Stomach (tissue), 9 donors: ENCODE measurements around the gene NADK. TPM values are rescaled to one million over a fixed set of nuclear protein-coding genes. Genes with fewer than 3 reads are reported as not detected.
"Not testable (repeated sequence)": the region's sequence is repeated elsewhere in the genome, so short reads cannot be mapped to it uniquely, and the experiment has no call there.

ENCODE experiments used
- DNase-seq, 2 donors: peaks; one replicate each; pipeline versions ENCODE4 v3.0.0 to v3.0.0-alpha.2; 2013 to 2019
- H3K27ac ChIP-seq, 5 donors: fragments of 200-600 bp in 4 of 5; sonication (generic) in 4 of 5; one replicate each; pipeline ENCODE4 v1.5.1; 2013 to 2019; ENCODE audit warnings: mild to moderate bottlenecking in 1 of 5, moderate library complexity in 1 of 5
- H3K27me3 ChIP-seq, 3 donors: fragments of 200-600 bp; sonication (generic); one replicate each; pipeline ENCODE4 v1.5.1; 2017 to 2019; ENCODE audit warnings: mixed run types in 1 of 3
- H3K36me3 ChIP-seq, 4 donors: fragments of 200-600 bp; sonication (generic); 1 replicate in 3 of 4; 2 replicates in 1 of 4; pipeline ENCODE4 v1.5.1; 2016 to 2019
- H3K4me1 ChIP-seq, 4 donors: fragments of 200-600 bp; sonication (generic); one replicate each; pipeline ENCODE4 v1.5.1; 2016 to 2019
- H3K4me3 ChIP-seq, 4 donors: fragments of 200-600 bp; sonication (generic) in 3 of 4; one replicate each; pipeline ENCODE4 v1.5.1; 2016 to 2019; ENCODE audit warnings: mild to moderate bottlenecking in 1 of 4
- H3K9me3 ChIP-seq, 4 donors: fragments of 200-600 bp; sonication (generic); one replicate each; pipeline ENCODE4 v1.5.1; 2016 to 2019
- EP300 ChIP-seq: sonication (generic); formaldehyde crosslinking; IDR thresholded peaks from one replicate; pipeline ENCODE4 v1.6.1; 2017; ENCODE audit warnings: antibody characterized with exemption
- POLR2A ChIP-seq, 4 donors: fragments of 450-650 bp; IDR thresholded peaks; one replicate each; pipeline ENCODE4 v1.6.1; 2016; ENCODE audit warnings: antibody characterized with exemption in 4 of 4, control low read depth in 2 of 4, mild to moderate bottlenecking in 1 of 4, moderate library complexity in 1 of 4
- POLR2AphosphoS5 ChIP-seq, 3 donors: sonication (generic); formaldehyde crosslinking; IDR thresholded peaks; one replicate each; pipeline ENCODE4 v1.6.1; 2016; ENCODE audit warnings: antibody characterized with exemption in 3 of 3
- WGBS, 5 donors: extraction: QIAGEN DNeasy Blood & Tissue Kit in 3 of 5; methylation state at CpG; one replicate each; pipeline versions ENCODE4 v1.1.5 to v1.1.7; 2013 to 2018; 5-methylcytosine and 5-hydroxymethylcytosine counted together
- intact Hi-C: fragments of 100-400 bp; cut with DNase I; formaldehyde crosslinking; loops from one replicate; pipeline ENCODE4 v1.15.1; 2023; ENCODE audit warnings: low total_unique reads
- polyA plus RNA-seq, 3 donors: library from polyadenylated mRNA; stranded (reverse); fragments of 200-250 nt; gene quantifications; one replicate each; pipeline ENCODE4 v1.2.3, GENCODE V29; 2013
- total RNA-seq, 5 donors: library from RNA; depleted of rRNA; stranded (reverse); fragments of >200 nt; gene quantifications; one replicate each; pipeline versions ENCODE4 v1.1.0 to v1.2.3, GENCODE V29; 2014 to 2016
- TF ChIP-seq, protein P1 (sequence below), 7 experiments: fragments of 450-650 bp in 4 of 7; fragments of 200-600 bp in 3 of 7; sonication (generic) in 3 of 7; IDR thresholded peaks; one replicate each; pipeline ENCODE4 v1.5.1; 2016 to 2019; ENCODE audit warnings: antibody characterized with exemption in 7 of 7, control low read depth in 2 of 7, mild to moderate bottlenecking in 1 of 7
- donor health status: healthy with polysubstance abuse.
- donor health status: Bipolar disorder and iron deficiency.
- donor health status: healthy.

The NADK gene
- total and polyA plus RNA-seq, 8 donors, result 38.6 to 202 (median 71.4) TPM

DNA sequence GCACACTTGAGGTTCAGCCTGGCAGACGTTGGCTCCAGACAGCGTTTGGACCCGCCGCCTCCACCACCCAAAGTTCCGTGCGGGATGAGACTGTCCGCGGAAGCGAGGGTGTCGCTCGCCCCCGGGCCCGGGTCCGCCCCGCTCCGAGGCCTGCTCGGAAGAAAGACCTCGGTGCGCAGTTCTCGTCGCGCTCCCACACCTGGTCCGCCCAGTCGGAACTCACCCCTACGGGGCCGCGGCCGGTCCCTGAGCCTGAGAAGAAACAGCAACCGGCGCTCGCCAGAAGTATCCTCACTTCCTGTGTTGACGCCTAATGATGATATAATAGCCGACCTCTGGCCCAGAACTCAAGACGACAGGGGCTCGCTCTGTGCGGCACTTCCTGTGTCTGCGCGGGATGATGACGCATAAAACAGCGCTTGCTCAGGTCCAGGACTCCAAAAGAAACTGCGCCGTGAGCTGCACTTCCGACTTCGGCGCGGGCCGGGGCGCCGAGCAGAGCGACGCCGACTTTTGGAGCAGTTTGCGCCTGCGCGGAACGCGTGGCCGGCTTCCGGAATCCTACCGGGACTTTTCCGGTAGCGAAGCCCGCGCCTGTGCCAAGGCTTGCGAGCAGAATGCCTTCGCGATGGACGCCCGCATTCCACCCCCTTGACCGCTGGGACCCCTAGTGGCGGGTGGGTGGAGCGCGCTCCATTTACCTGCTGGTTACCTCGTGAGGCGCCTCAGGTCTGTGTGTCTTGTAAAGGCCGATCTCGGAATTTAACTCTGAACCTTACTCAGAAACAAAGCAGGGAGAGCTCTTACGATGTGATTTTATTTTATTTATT is 54.0 kb downstream of the NADK start, which contains the start of gene CDK11A:
Gene CDK11A, minus strand, starts transcription at position 323 of the 830 bp plus-strand sequence. CDS start 1,539 bp downstream, outside the sequence.
- TF ChIP-seq POLR2A (IDR thresholded peaks at IDR 0.05) (peak in 1 of 4 donors; percentile 63), POLR2AphosphoS5 (IDR thresholded peaks at IDR 0.05) (peak; percentile 80 to 95 (median 87))
- TF ChIP-seq, protein P1, sequence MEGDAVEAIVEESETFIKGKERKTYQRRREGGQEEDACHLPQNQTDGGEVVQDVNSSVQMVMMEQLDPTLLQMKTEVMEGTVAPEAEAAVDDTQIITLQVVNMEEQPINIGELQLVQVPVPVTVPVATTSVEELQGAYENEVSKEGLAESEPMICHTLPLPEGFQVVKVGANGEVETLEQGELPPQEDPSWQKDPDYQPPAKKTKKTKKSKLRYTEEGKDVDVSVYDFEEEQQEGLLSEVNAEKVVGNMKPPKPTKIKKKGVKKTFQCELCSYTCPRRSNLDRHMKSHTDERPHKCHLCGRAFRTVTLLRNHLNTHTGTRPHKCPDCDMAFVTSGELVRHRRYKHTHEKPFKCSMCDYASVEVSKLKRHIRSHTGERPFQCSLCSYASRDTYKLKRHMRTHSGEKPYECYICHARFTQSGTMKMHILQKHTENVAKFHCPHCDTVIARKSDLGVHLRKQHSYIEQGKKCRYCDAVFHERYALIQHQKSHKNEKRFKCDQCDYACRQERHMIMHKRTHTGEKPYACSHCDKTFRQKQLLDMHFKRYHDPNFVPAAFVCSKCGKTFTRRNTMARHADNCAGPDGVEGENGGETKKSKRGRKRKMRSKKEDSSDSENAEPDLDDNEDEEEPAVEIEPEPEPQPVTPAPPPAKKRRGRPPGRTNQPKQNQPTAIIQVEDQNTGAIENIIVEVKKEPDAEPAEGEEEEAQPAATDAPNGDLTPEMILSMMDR (IDR thresholded peaks at IDR 0.05), result peak in 4 of 7 experiments; percentile 15 to 59 (median 38)
- Histone ChIP-seq H3K27ac (peak within 1 kb of the TSS; percentile 89 to 93 (median 91)), H3K4me1 (peaks cover 0 to 23% (median 4%) of the 10 kb centered on the region in 4 donors), H3K36me3 (peaks cover 11 to 23% (median 18%) of the 10 kb centered on the region in 4 donors), H3K4me3 (peak within 1 kb of the TSS; percentile 47 to 65 (median 60))
- 0 to 1% (median 0%) methylated on average over 6 to 59 of the region's 78 CpGs for WGBS, 5 donors
- intact Hi-C loops, H3K27me3 ChIP-seq, H3K9me3 ChIP-seq: not testable (repeated sequence)
- peak; percentile 97 to 100 for DNase-seq

DNA sequence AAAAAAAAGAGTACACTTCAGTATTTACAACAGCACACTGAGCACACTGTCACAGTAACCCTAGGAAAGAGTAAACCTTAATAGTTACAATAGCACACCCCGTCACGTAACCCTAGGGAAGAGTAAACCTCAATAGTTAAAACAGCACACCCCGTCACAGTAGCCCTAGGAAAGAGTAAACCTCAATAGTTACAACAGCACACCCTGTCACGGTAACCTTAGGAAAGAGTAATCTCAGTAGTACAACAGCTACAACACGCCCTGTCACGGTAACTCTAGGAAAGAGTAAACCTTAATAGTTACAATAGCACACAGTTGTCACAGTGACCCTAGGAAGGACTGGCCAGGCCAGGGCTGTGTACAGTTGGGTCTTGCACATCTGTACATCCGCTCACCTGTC is 57.1 kb downstream of the NADK start:
- WGBS, 5 donors, result 30 to 52% (median 46%) methylated on average over 7 of the region's 7 CpGs
- Histone ChIP-seq H3K4me3 (no peak overlapping the region), H3K4me1 (peaks cover 0 to 18% (median 3%) of the 10 kb centered on the region in 4 donors), H3K9me3 (no peaks in the 10 kb centered on the region), H3K27ac (peak overlapping the region in 3 of 5 donors; percentile 45 to 57 (median 49)), H3K27me3 (no peaks in the 10 kb centered on the region), H3K36me3 (peaks cover 18 to 46% (median 33%) of the 10 kb centered on the region in 4 donors)
- intact Hi-C loops, result no loop called here
- no peak for DNase-seq
- TF ChIP-seq, protein P1 (IDR thresholded peaks at IDR 0.05), result no peak
- TF ChIP-seq POLR2AphosphoS5 (IDR thresholded peaks at IDR 0.05) (no peak), EP300 (no peak), POLR2A (IDR thresholded peaks at IDR 0.05) (no peak)

DNA sequence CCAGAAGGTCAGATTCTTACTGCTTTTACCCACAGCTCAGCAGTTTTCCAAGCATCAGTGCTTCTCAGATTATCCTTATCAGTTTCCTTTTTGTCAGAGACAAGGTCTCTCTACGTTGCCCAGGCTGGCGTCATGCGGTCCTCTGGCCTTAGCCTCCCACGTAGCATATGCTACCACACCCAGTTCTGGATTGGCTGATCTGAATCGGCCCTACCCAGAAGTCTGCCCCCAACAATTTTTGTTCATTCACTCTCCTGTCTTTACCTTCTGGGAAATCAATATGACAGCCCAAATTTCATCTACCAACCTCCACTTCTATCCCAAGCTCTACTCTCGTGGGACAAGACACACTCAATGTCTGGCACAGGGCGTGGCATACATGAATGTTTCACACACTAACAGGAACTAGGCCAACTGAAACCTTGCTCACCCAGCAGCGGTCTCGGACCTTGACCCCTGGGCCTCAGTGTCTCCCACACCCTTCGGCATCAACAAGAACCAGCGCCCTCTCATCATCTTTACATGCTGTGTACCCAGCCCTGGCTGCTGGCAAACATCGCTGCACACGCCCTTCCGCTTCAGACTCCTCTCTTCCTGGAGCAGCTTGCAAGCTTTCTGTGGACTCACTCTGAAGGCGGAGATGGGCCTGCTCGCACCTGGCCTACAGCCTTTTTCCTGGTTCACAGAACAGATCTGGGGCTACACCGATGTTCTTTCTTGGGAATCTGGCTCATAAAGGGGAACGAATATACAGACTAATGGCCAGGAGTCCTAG is 63.0 kb downstream of the NADK start:
- H3K27ac ChIP-seq, H3K4me3 ChIP-seq, H3K27me3 ChIP-seq, H3K4me1 ChIP-seq, intact Hi-C loops, H3K9me3 ChIP-seq: not testable (repeated sequence)
- WGBS, 5 donors, result 78 to 91% (median 86%) methylated on average over 6 to 14 of the region's 18 CpGs
- H3K36me3 ChIP-seq, result peaks cover 8 to 41% (median 30%) of the 10 kb centered on the region in 4 donors
- peak in 1 of 2 donors; percentile 25 for DNase-seq

DNA sequence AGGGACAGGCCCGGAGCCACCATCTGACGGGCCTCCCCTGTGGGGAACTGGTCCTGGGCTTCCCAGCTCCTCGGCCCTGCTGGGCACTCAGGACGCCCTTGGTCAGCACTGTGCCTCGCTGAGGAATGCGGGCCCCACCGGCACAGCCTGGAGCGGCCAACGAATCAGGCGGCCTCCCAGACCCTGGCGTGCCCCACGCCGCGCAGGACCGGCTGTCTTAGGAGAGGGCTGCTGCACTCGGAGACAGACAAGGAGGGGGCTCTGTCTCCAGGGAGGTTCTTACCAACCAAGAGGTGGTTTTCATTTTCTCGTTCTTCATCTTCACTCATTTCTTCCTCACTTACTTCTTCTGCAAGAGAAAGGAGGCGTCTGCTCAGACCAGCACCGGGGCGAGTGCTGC is 70.4 kb downstream of the NADK start:
- peaks cover 10 to 41% (median 39%) of the 10 kb centered on the region in 4 donors for H3K36me3 ChIP-seq
- intact Hi-C loops, H3K27me3 ChIP-seq, H3K4me1 ChIP-seq, DNase-seq, H3K27ac ChIP-seq, H3K4me3 ChIP-seq, H3K9me3 ChIP-seq: not testable (repeated sequence)
- 95 to 100% (median 95%) methylated on average over 1 to 13 of the region's 20 CpGs for WGBS, 5 donors

DNA sequence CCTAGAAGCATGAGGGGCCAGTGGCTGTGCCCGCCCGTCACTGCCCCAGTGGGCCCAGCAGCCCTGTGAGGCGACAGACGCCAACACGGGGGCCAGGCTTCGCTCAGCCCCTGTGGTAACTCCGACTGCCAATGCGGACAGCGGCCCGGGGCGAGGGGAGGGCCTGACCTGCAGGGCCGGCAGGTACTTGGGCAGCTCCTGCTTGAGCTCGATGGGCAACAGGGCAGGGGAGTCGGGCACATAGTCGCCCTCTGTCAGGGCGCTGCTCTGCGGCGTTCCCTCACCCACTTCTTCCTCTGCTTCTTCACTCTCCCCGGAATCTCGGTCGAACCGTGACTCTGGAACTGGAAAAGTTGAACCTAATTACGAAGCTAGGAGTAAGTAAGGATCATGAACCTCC is 71.0 kb downstream of the NADK start:
- H3K27ac ChIP-seq, H3K9me3 ChIP-seq, DNase-seq, H3K27me3 ChIP-seq, H3K4me3 ChIP-seq, H3K4me1 ChIP-seq, intact Hi-C loops: not testable (repeated sequence)
- 90 to 94% (median 91%) methylated on average over 2 to 18 of the region's 23 CpGs; no CpG with 5 or more reads in 2 of the 5 donors for WGBS, 5 donors
- peaks cover 10 to 41% (median 39%) of the 10 kb centered on the region in 4 donors for H3K36me3 ChIP-seq

DNA sequence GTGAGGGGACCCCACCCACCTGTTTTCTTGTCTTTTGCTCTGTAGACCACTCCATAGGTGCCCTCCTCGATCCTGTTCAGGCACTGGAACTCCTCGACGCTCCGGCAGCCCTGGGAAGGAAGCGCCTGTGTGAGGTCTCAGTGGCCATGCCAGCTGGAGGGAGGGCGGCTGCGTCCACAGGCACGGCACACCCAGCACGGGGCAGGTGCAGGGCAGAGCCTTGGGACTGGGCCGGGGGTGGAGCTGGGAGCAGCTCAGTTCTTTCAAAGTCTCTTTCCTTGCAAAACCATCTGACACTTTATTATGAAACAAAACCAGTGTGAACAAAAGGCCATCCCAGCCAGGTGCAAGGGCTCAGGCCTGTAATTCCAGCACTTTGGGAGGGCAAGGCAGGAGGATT is 72.6 kb downstream of the NADK start:
- H3K9me3 ChIP-seq, H3K4me1 ChIP-seq, H3K27ac ChIP-seq, H3K27me3 ChIP-seq, DNase-seq, H3K4me3 ChIP-seq, intact Hi-C loops: not testable (repeated sequence)
- H3K36me3 ChIP-seq, result peaks cover 10 to 41% (median 39%) of the 10 kb centered on the region in 4 donors
- WGBS, 5 donors, result 33 to 100% (median 90%) methylated on average over 1 to 2 of the region's 10 CpGs; no CpG with 5 or more reads in 2 of the 5 donors

DNA sequence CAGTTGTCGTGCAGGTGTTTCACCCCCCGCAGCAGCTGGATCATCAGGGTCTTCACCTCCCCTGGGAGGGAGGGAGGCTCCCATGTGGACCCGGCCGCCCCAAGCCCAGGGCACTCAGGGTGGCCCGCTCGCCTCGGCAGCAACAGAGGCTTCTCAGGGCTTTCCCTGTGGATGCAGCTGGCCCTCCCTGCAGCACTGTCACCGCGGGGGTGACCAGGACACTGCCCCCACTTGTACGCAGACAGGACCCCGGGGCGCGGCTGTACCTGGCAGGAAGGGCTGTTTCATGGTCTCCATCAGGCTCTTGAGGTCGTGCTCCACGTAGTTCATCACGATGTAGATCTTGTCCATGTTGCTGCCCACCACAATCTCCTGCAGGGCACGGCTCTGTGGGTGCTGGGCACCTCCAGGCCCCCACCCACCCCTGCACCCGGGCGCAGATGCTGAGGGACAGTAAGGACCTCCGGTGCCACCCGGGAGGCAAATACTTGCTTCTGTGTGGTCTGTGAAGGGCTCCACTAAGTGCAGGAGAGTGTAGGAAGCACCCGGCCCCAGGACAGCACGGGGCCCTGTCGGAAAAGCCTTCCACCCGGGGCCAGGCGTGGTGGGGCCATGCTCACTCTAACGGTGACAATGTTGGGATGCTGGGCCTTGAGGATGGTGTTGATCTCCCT is 73.8 kb downstream of the NADK start:
- DNase-seq, H3K4me1 ChIP-seq, H3K27ac ChIP-seq, H3K9me3 ChIP-seq, H3K4me3 ChIP-seq, intact Hi-C loops, H3K27me3 ChIP-seq: not testable (repeated sequence)
- H3K36me3 ChIP-seq, result peaks cover 10 to 41% (median 39%) of the 10 kb centered on the region in 4 donors
- WGBS, 5 donors, result 93 to 100% (median 94%) methylated on average over 4 to 27 of the region's 27 CpGs
